Smooth muscle cell (in vitro differentiated cells): Measurements from ENCODE around the gene TMEM174. TPM values are rescaled to one million over a fixed set of nuclear protein-coding genes. Genes with fewer than 3 reads are reported as not detected.

Experiments
- DNase-seq: peaks from one replicate; lab custom pipeline; 2025; ENCODE audit not compliant: unreplicated experiment; lab: John Stamatoyannopoulos, UW
- H2AFZ ChIP-seq: fragments of 200-600 bp; sonication (generic); 2 replicates; pipeline ENCODE4 v1.6.0; 2016; ENCODE audit warnings: antibody characterized with exemption, low read depth, mild to moderate bottlenecking
- H3F3A ChIP-seq: fragments of 200-600 bp; sonication (generic); 2 replicates; pipeline ENCODE4 v1.6.0; 2017; ENCODE audit warnings: antibody characterized with exemption, low read depth
- H3K27ac ChIP-seq: fragments of 200-600 bp; sonication (generic); 2 replicates; pipeline ENCODE4 v1.5.1; 2016; ENCODE audit warnings: low read depth, mild to moderate bottlenecking
- H3K27me3 ChIP-seq: fragments of 200-600 bp; sonication (generic); 2 replicates; pipeline ENCODE4 v1.6.1; 2016; ENCODE audit warnings: low read depth, mild to moderate bottlenecking
- H3K36me3 ChIP-seq: fragments of 200-600 bp; sonication (generic); 2 replicates; pipeline ENCODE4 v1.5.1; 2016; ENCODE audit warnings: low read depth
- H3K4me1 ChIP-seq: fragments of 200-600 bp; sonication (generic); 2 replicates; pipeline ENCODE4 v1.5.1; 2016; ENCODE audit warnings: low read depth
- H3K4me2 ChIP-seq: fragments of 200-600 bp; sonication (generic); 2 replicates; pipeline ENCODE4 v1.6.0; 2016; ENCODE audit warnings: mild to moderate bottlenecking
- H3K4me3 ChIP-seq: fragments of 200-600 bp; sonication (generic); 2 replicates; pipeline ENCODE4 v1.5.1; 2016; ENCODE audit warnings: mild to moderate bottlenecking
- H3K79me2 ChIP-seq: fragments of 200-600 bp; sonication (generic); 2 replicates; pipeline ENCODE4 v1.6.0; 2016; ENCODE audit warnings: low read depth, mild to moderate bottlenecking
- H3K9ac ChIP-seq: fragments of 200-600 bp; sonication (generic); 2 replicates; pipeline ENCODE4 v1.6.0; 2016; ENCODE audit warnings: low read depth
- H3K9me3 ChIP-seq: fragments of 200-600 bp; sonication (generic); replicated peaks from 2 replicates; pipeline ENCODE4 v1.5.1; 2016; ENCODE audit warnings: low read depth
- H4K20me1 ChIP-seq: fragments of 200-600 bp; sonication (generic); 2 replicates; pipeline ENCODE4 v1.6.0; 2016; ENCODE audit warnings: low read depth
- CTCF ChIP-seq: fragments of 200-600 bp; sonication (generic); IDR thresholded peaks from 2 replicates; pipeline ENCODE4 v1.5.1; 2017; ENCODE audit warnings: borderline replicate concordance, mild to moderate bottlenecking, antibody characterized with exemption; ENCODE audit not compliant: insufficient read depth, poor library complexity, severe bottlenecking
- whole genome bisulfite sequencing: methylation state at CpG from one replicate; pipeline ENCODE4 v1.1.7; 2016; ENCODE audit warnings: low lambda C conversion rate; 5-methylcytosine and 5-hydroxymethylcytosine counted together
- polyA plus RNA-seq: library from polyadenylated mRNA; unstranded; fragments of >200 nt; fragmentation: Nextera tagmentation; extraction: Ambion mirVana; gene quantifications from 2 replicates; pipeline ENCODE4 v1.2.1, GENCODE V29; 2016
- total RNA-seq: library from RNA; depleted of rRNA; stranded (reverse); fragments of >200 nt; gene quantifications from 2 replicates; pipeline ENCODE4 v1.2.3, GENCODE V29; 2014

The TMEM174 gene
- total and polyA plus RNA-seq, 2 experiments from 2014 or later, result not detected

- no peak for DNase-seq
- Histone ChIP-seq H3K79me2 (no peaks in the 10 kb centered on the region), H3F3A (no peaks in the 10 kb centered on the region), H3K4me2 (no peak overlapping the region), H4K20me1 (no peaks in the 10 kb centered on the region), H3K27me3 (peaks cover 40% of the 10 kb centered on the region), H3K9me3 (no peaks in the 10 kb centered on the region), H3K27ac (no peak overlapping the region), H3K36me3 (no peaks in the 10 kb centered on the region), H3K4me1 (no peaks in the 10 kb centered on the region), H3K4me3 (no peak overlapping the region), H2AFZ (no peak overlapping the region), H3K9ac (no peak overlapping the region)
- no peak for TF ChIP-seq CTCF
Measured at GRCh38 chr5:73221726-73222125, 48.7 kb downstream of the TMEM174 start.

- Histone ChIP-seq H3K27me3 (peaks cover 37% of the 10 kb centered on the region), H3K27ac (no peak overlapping the region), H4K20me1 (no peaks in the 10 kb centered on the region), H3K4me3 (no peak overlapping the region), H3K4me2 (no peak overlapping the region), H3K36me3 (no peaks in the 10 kb centered on the region), H2AFZ (no peak overlapping the region), H3F3A (no peaks in the 10 kb centered on the region), H3K4me1 (no peaks in the 10 kb centered on the region), H3K9me3 (no peaks in the 10 kb centered on the region), H3K9ac (no peak overlapping the region), H3K79me2 (no peaks in the 10 kb centered on the region)
- WGBS, result 76% methylated on average over 4 of the region's 4 CpGs
- DNase-seq, result no peak
- no peak for TF ChIP-seq CTCF
Measured at GRCh38 chr5:73222173-73222572, 49.2 kb downstream of the TMEM174 start.

Other genes with a start within 250 kb of the TMEM174 start
- gene FCHO2, start 217.2 kb upstream of the TMEM174 start, total RNA-seq, result 16.1 and 27.8 TPM in 2 replicates
- 4.9 and 6.0 TPM in 2 replicates for gene FCHO2, start 217.2 kb upstream of the TMEM174 start, polyA plus RNA-seq
- gene TMEM171, start 52.6 kb upstream of the TMEM174 start, total RNA-seq, result not detected in 2 replicates
- 0.54 and 0.89 TPM in 2 replicates for gene TMEM171, start 52.6 kb upstream of the TMEM174 start, polyA plus RNA-seq